ENCODE results near the gene TST.

Gene TST

GRCh38 chr22:37044634-37045625 is 25.7 kb upstream of the TST start:
- H3K79me2 ChIP-seq (ENCODE audit: control insufficient read depth, insufficient read depth, low read length, unreplicated experiment), result no peaks in the 10 kb centered on the region
- no peak overlapping the region for H2AFZ ChIP-seq (ENCODE audit: low read length, unreplicated experiment)
- H3K4me3 ChIP-seq (ENCODE audit: low read depth, low read length), result no peak overlapping the region
- peaks cover 13% of the 10 kb centered on the region for H3K4me1 ChIP-seq (ENCODE audit: control insufficient read depth, insufficient read depth, low read length, unreplicated experiment)
- H3K27me3 ChIP-seq (ENCODE audit: insufficient read depth, low read length), result no peaks in the 10 kb centered on the region
- H3K27ac ChIP-seq (ENCODE audit: low read depth, low read length), result no peak overlapping the region
- no peaks in the 10 kb centered on the region for H3K36me3 ChIP-seq (ENCODE audit: insufficient read depth, low read length)

GRCh38 chr22:37043828-37044538 is 24.7 kb upstream of the TST start:
- no peak overlapping the region for H3K4me3 ChIP-seq (ENCODE audit: low read depth, low read length)
- no peak overlapping the region for H3K27ac ChIP-seq (ENCODE audit: low read depth, low read length)
- no peaks in the 10 kb centered on the region for H3K36me3 ChIP-seq (ENCODE audit: insufficient read depth, low read length)
- H3K4me1 ChIP-seq (ENCODE audit: control insufficient read depth, insufficient read depth, low read length, unreplicated experiment), result peaks cover 13% of the 10 kb centered on the region
- no peak overlapping the region for H2AFZ ChIP-seq (ENCODE audit: low read length, unreplicated experiment)
- no peaks in the 10 kb centered on the region for H3K27me3 ChIP-seq (ENCODE audit: insufficient read depth, low read length)
- H3K79me2 ChIP-seq (ENCODE audit: control insufficient read depth, insufficient read depth, low read length, unreplicated experiment), result no peaks in the 10 kb centered on the region

- no peaks in the 10 kb centered on the region for H3K36me3 ChIP-seq (ENCODE audit: insufficient read depth, low read length)
- no peaks in the 10 kb centered on the region for H3K79me2 ChIP-seq (ENCODE audit: control insufficient read depth, insufficient read depth, low read length, unreplicated experiment)
- no peak overlapping the region for H3K27ac ChIP-seq (ENCODE audit: low read depth, low read length)
- no peak overlapping the region for H3K4me3 ChIP-seq (ENCODE audit: low read depth, low read length)
- no peaks in the 10 kb centered on the region for H3K27me3 ChIP-seq (ENCODE audit: insufficient read depth, low read length)
- peaks cover 13% of the 10 kb centered on the region for H3K4me1 ChIP-seq (ENCODE audit: control insufficient read depth, insufficient read depth, low read length, unreplicated experiment)
- H2AFZ ChIP-seq (ENCODE audit: low read length, unreplicated experiment), result no peak overlapping the region
These were observed 24.1 kb upstream of the TST start for GRCh38 chr22:37043209-37043827.

DNA sequence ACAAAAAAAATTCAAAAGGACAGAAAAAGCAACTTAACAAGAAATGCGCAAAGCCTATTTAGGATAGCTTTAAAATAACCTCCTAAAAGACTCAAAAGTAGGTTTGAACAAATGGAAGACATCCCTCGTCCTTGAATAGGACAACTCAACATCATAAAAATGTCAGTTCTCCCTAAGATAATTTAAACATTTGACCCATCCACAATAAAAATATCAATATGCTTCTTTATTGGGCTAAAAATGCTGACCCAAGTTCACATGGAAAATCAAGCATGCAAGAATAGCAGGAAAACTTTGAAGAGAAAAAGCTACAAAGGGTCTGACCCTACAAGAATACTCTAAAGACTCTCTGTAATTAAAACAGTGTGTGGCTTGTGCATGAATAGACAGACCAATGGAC is 20.2 kb upstream of the TST start:
- Histone ChIP-seq H3K27me3 (ENCODE audit: insufficient read depth, low read length) (no peaks in the 10 kb centered on the region), H3K4me1 (ENCODE audit: control insufficient read depth, insufficient read depth, low read length, unreplicated experiment) (peaks cover 8% of the 10 kb centered on the region), H2AFZ (ENCODE audit: low read length, unreplicated experiment) (no peak overlapping the region), H3K36me3 (ENCODE audit: insufficient read depth, low read length) (no peaks in the 10 kb centered on the region), H3K4me3 (ENCODE audit: low read depth, low read length) (no peak overlapping the region), H3K27ac (ENCODE audit: low read depth, low read length) (no peak overlapping the region), H3K79me2 (ENCODE audit: control insufficient read depth, insufficient read depth, low read length, unreplicated experiment) (no peaks in the 10 kb centered on the region)

DNA sequence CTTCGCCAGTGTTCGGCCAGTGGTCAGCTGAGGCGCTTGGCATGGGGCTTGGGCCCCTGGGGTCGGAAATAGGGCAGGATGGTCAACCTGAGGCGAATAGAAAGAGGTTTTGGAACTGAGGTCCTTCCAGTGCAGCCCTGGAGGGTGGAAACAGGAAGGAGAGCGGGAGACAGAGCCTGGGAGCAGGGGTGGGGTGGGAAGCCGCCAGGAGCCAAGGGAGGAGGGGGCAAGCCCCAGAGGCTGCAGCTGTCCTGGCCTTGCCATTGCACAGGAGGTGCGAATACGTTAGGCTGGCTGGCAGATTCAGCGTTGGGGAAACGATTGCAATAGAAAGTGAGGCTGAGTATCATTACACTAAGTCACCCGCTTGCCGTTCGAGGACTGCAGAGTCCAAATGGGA is 18.4 kb upstream of the TST start:
- no peak overlapping the region for H2AFZ ChIP-seq (ENCODE audit: low read length, unreplicated experiment)
- H3K36me3 ChIP-seq (ENCODE audit: insufficient read depth, low read length), result no peaks in the 10 kb centered on the region
- H3K27me3 ChIP-seq (ENCODE audit: insufficient read depth, low read length), result no peaks in the 10 kb centered on the region
- H3K27ac ChIP-seq (ENCODE audit: low read depth, low read length), result no peak overlapping the region
- H3K4me3 ChIP-seq (ENCODE audit: low read depth, low read length), result no peak overlapping the region
- H3K4me1 ChIP-seq (ENCODE audit: control insufficient read depth, insufficient read depth, low read length, unreplicated experiment), result peaks cover 8% of the 10 kb centered on the region
- no peaks in the 10 kb centered on the region for H3K79me2 ChIP-seq (ENCODE audit: control insufficient read depth, insufficient read depth, low read length, unreplicated experiment)

DNA sequence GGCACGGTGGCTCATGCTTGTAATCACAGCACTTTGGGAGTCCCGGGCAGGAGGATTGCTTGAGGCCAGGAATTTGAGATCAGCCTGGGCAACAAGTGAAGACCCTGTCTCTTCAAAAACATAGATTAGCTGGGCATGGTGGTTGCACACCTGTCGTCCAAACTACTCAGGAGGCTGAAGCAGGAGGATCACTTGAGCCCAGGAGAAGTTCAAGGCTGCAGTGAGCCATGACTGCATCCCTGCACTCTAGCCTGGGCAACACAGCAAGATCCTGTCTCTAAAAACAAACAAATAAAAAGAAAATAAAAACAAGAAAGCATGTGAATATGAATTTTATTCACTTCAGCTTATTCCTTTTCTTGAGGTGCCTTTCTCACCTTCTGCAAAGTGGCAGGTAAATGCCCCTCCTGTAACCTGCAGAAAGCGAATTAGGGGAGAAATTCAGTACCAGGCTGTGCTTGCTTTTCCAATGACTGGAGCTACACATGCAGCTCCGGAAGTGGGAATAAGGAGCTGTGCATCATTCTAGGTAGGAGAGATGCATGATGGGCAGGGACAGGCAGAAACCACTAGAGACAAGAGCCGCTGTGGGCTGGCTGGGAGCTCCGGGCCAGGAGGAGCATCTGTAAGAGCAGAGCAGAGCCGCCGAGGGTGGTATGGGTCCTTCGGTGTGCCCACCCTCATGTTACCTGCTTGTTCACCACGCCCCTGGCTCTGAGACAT is 17.6 kb upstream of the TST start:
- Histone ChIP-seq H3K4me1 (ENCODE audit: control insufficient read depth, insufficient read depth, low read length, unreplicated experiment) (peaks cover 8% of the 10 kb centered on the region), H3K36me3 (ENCODE audit: insufficient read depth, low read length) (no peaks in the 10 kb centered on the region), H3K79me2 (ENCODE audit: control insufficient read depth, insufficient read depth, low read length, unreplicated experiment) (no peaks in the 10 kb centered on the region), H3K27ac (ENCODE audit: low read depth, low read length) (no peak overlapping the region), H3K4me3 (ENCODE audit: low read depth, low read length) (no peak overlapping the region), H3K27me3 (ENCODE audit: insufficient read depth, low read length) (no peaks in the 10 kb centered on the region), H2AFZ (ENCODE audit: low read length, unreplicated experiment) (no peak overlapping the region)

DNA sequence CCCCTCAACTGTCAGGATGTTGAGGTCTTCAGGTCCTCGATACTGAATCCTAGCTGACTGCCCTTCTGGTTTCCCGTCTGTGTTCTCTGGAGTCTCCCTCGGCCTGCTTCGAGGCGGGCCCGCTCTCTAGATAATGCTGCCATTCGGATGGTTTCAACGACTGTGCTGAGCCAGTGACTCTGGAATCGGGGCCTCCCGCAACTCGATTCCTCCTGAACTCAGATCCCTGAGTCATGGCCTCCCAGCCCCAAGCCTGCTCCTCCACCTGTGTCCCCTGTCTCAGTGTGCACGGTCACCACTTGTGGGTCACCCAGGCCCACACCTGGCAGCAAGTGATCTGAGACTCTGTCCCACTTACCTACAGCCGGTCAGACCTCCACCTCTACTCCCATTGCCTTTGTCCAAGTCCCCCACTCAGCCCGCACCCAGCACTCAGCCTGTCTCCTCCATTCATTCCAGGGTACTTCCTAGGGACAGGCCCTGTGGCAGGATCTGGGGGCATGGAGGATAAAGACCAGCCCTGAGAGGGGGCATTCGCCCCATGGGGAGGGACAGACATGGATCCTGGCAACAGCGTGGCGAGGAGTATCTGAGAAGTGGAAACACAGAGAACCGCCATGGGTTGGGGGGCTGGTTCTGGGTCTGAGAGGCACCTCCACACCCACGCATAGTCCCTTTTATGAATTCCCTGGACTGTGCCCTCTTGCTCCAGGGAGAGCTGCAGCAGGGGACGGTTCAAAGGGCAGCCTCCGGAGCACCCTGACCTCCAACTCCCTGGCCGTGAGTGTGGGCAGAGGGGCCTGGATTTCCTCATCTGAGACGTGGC is 14.6 kb upstream of the TST start:
- Histone ChIP-seq H3K27me3 (ENCODE audit: insufficient read depth, low read length) (no peaks in the 10 kb centered on the region), H2AFZ (ENCODE audit: low read length, unreplicated experiment) (no peak overlapping the region), H3K36me3 (ENCODE audit: insufficient read depth, low read length) (no peaks in the 10 kb centered on the region), H3K4me1 (ENCODE audit: control insufficient read depth, insufficient read depth, low read length, unreplicated experiment) (no peaks in the 10 kb centered on the region), H3K27ac (ENCODE audit: low read depth, low read length) (no peak overlapping the region), H3K79me2 (ENCODE audit: control insufficient read depth, insufficient read depth, low read length, unreplicated experiment) (no peaks in the 10 kb centered on the region), H3K4me3 (ENCODE audit: low read depth, low read length) (no peak overlapping the region)

DNA sequence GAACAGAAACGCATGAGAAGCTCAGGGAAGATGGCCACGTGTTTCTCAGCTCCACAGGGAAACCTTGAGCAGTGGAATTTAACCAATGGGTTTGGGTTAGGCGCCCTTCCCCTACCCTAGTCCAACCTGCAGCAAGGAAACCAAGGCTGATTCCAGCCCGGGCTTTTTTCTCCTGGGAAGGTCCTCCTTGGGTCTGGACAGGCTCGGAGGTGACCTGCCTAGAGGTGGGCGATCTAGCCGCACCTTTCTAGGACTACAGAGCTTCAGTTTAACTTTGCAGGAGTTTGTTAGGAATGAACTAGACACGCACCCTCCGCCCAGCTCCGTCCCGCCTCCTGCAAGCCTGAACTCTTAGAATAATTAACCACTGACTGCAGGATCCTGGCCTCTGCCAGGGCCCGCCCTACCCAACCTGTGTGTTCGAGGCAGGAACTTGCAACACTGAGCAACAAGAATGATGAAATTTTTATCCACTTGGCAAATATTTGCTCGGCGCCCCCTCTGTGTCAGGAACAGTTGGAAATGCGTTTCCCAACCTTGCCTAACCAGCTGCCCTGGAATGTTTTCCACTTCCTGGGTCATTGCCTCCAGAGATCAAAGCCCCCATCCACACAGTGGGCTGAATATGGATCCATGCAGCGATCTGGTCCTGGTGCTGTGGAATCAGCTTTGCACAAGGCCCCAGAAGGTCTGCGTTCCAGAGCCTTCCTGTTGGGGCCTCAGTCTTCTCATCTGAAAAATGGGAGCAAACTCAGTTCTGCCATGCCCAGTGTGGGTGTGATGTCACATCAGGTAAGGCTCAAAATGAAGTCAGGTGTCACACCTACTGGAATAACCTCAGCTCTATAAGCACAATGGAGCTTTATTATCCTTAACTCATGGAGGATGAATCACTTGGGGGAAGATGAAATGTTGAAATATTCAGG is 13.6 kb upstream of the TST start:
- no peak overlapping the region for H2AFZ ChIP-seq (ENCODE audit: low read length, unreplicated experiment)
- H3K4me1 ChIP-seq (ENCODE audit: control insufficient read depth, insufficient read depth, low read length, unreplicated experiment), result no peaks in the 10 kb centered on the region
- H3K36me3 ChIP-seq (ENCODE audit: insufficient read depth, low read length), result no peaks in the 10 kb centered on the region
- no peaks in the 10 kb centered on the region for H3K79me2 ChIP-seq (ENCODE audit: control insufficient read depth, insufficient read depth, low read length, unreplicated experiment)
- H3K4me3 ChIP-seq (ENCODE audit: low read depth, low read length), result no peak overlapping the region
- H3K27me3 ChIP-seq (ENCODE audit: insufficient read depth, low read length), result no peaks in the 10 kb centered on the region
- H3K27ac ChIP-seq (ENCODE audit: low read depth, low read length), result no peak overlapping the region

- H3K4me1 ChIP-seq (ENCODE audit: control insufficient read depth, insufficient read depth, low read length, unreplicated experiment), result no peaks in the 10 kb centered on the region
- H3K4me3 ChIP-seq (ENCODE audit: low read depth, low read length), result no peak overlapping the region
- no peak overlapping the region for H3K27ac ChIP-seq (ENCODE audit: low read depth, low read length)
- no peaks in the 10 kb centered on the region for H3K27me3 ChIP-seq (ENCODE audit: insufficient read depth, low read length)
- H3K36me3 ChIP-seq (ENCODE audit: insufficient read depth, low read length), result no peaks in the 10 kb centered on the region
- no peak overlapping the region for H2AFZ ChIP-seq (ENCODE audit: low read length, unreplicated experiment)
- no peaks in the 10 kb centered on the region for H3K79me2 ChIP-seq (ENCODE audit: control insufficient read depth, insufficient read depth, low read length, unreplicated experiment)
These were observed 12.9 kb upstream of the TST start for GRCh38 chr22:37032134-37032534.

All from ACC112 (cell line).